OCI-LY3 (cell line): Measurements from ENCODE around the gene CRY1.
"Not testable (repeated sequence)": the region's sequence is repeated elsewhere in the genome, so short reads cannot be mapped to it uniquely, and the experiment has no call there.

Source experiments
- H2AFZ ChIP-seq: fragments of 200-600, 300-600 bp; shearing (Covaris generic); 2 replicates; pipeline ENCODE4 v1.6.0; 2014; ENCODE audit warnings: antibody characterized with exemption, low read depth, low read length
- H3K27ac ChIP-seq: fragments of 200-600, 300-600 bp; sonication (generic); 2 replicates; pipeline ENCODE4 v1.5.1; 2014; ENCODE audit warnings: mild to moderate bottlenecking, low read length, moderate library complexity, mixed read lengths
- H3K27me3 ChIP-seq: fragments of 200-600, 300-600 bp; sonication (generic); 2 replicates; pipeline ENCODE4 v1.6.1; 2014; ENCODE audit warnings: low read depth, low read length, mixed read lengths
- H3K36me3 ChIP-seq: fragments of 200-600, 300-600 bp; sonication (generic); replicated peaks from 2 replicates; pipeline ENCODE3; 2014; ENCODE audit warnings: low read depth, low read length, mixed read lengths
- H3K4me1 ChIP-seq: fragments of 300-600, 200-600 bp; sonication (generic); 2 replicates; pipeline ENCODE4 v1.6.1; 2014; ENCODE audit warnings: low read length, mixed read lengths
- H3K4me2 ChIP-seq: fragments of 200-600, 300-600 bp; sonication (generic); 2 replicates; pipeline ENCODE4 v1.6.1; 2014; ENCODE audit warnings: low read length, mixed read lengths
- H3K4me3 ChIP-seq: fragments of 300-600, 200-600 bp; sonication (generic); 2 replicates; pipeline ENCODE4 v1.5.1; 2014; ENCODE audit warnings: antibody characterized with exemption, mild to moderate bottlenecking, low read length, moderate library complexity
- H3K79me2 ChIP-seq: fragments of 300-600, 200-600 bp; shearing (Covaris generic); 2 replicates; pipeline ENCODE4 v1.6.1; 2014; ENCODE audit warnings: mild to moderate bottlenecking, low read length, mixed read lengths
- H3K9ac ChIP-seq: fragments of 300-600, 200-600 bp; shearing (Covaris generic); 2 replicates; pipeline ENCODE4 v1.6.0; 2014; ENCODE audit warnings: mild to moderate bottlenecking, low read length, moderate library complexity
- H3K9me3 ChIP-seq: fragments of 200-600, 300-600 bp; shearing (Covaris generic); 2 replicates; pipeline ENCODE4 v1.6.1; 2014; ENCODE audit warnings: low read length, mixed read lengths; ENCODE audit not compliant: insufficient read depth
- H4K20me1 ChIP-seq: fragments of 200-600, 300-600 bp; sonication (generic); 2 replicates; pipeline ENCODE4 v1.6.1; 2016; ENCODE audit warnings: low read length, mixed read lengths; ENCODE audit not compliant: insufficient read depth
- CTCF ChIP-seq: fragments of 200-600, 300-600 bp; sonication (generic); IDR thresholded peaks from 2 replicates; pipeline ENCODE4 v1.5.1; 2014; ENCODE audit warnings: antibody characterized with exemption, low read length, low read depth
- EZH2phosphoT487 ChIP-seq: fragments of 200-600 bp; shearing (Covaris generic); IDR thresholded peaks from 2 replicates; pipeline ENCODE4 v1.6.1; 2018; ENCODE audit warnings: antibody characterized with exemption, mixed run types, low read depth

Gene CRY1

GRCh38 chr12:106999446-106999845 lies 93.9 kb downstream of the CRY1 start:
- H3K9me3 ChIP-seq: no peaks in the 10 kb centered on the region
- no peaks in the 10 kb centered on the region for H4K20me1 ChIP-seq
- TF ChIP-seq CTCF (no peak), EZH2phosphoT487 (no peak)
- no peak overlapping the region for H3K4me3 ChIP-seq
- no peaks in the 10 kb centered on the region for H3K79me2 ChIP-seq
- H2AFZ ChIP-seq: no peak overlapping the region
- H3K4me1 ChIP-seq: no peaks in the 10 kb centered on the region
- no peaks in the 10 kb centered on the region for H3K36me3 ChIP-seq
- peaks cover 16% of the 10 kb centered on the region; the same call in 1 of the 2 replicates for H3K27me3 ChIP-seq
- H3K9ac ChIP-seq: no peak overlapping the region
- no peak overlapping the region for H3K4me2 ChIP-seq
- no peak overlapping the region for H3K27ac ChIP-seq

- Histone ChIP-seq H3K4me2 (no peak overlapping the region), H3K4me3 (no peak overlapping the region), H2AFZ (no peak overlapping the region), H3K9ac (no peak overlapping the region), H3K36me3 (no peaks in the 10 kb centered on the region), H3K27ac (no peak overlapping the region), H3K79me2 (no peaks in the 10 kb centered on the region), H3K27me3 (peaks cover 23% of the 10 kb centered on the region), H3K4me1 (no peaks in the 10 kb centered on the region), H3K9me3 (no peaks in the 10 kb centered on the region), H4K20me1 (no peaks in the 10 kb centered on the region)
- TF ChIP-seq CTCF (no peak), EZH2phosphoT487 (no peak)
Measured at GRCh38 chr12:106997916-106998315, 95.4 kb downstream of the CRY1 start.

GRCh38 chr12:106996102-106996501 lies 97.2 kb downstream of the CRY1 start:
- H3K4me2 ChIP-seq, H3K9ac ChIP-seq, H3K9me3 ChIP-seq, H2AFZ ChIP-seq, H3K27ac ChIP-seq, H3K4me3 ChIP-seq, H4K20me1 ChIP-seq, H3K36me3 ChIP-seq, H3K79me2 ChIP-seq, H3K4me1 ChIP-seq: not testable (repeated sequence)
- H3K27me3 ChIP-seq: peaks cover 32% of the 10 kb centered on the region

- no peaks in the 10 kb centered on the region for H3K9me3 ChIP-seq
- no peak overlapping the region for H2AFZ ChIP-seq
- no peak overlapping the region for H3K4me3 ChIP-seq
- no peak overlapping the region for H3K27ac ChIP-seq
- no peak overlapping the region for H3K4me2 ChIP-seq
- no peaks in the 10 kb centered on the region for H3K79me2 ChIP-seq
- no peaks in the 10 kb centered on the region for H4K20me1 ChIP-seq
- no peaks in the 10 kb centered on the region for H3K4me1 ChIP-seq
- H3K27me3 ChIP-seq: peaks cover 37% of the 10 kb centered on the region
- no peak overlapping the region for H3K9ac ChIP-seq
- H3K36me3 ChIP-seq: no peaks in the 10 kb centered on the region
- no peak for TF ChIP-seq EZH2phosphoT487
- TF ChIP-seq CTCF: no peak
Measured at GRCh38 chr12:106994579-106995220, 98.6 kb downstream of the CRY1 start.
